GM12878 (cell line): Measurements from ENCODE around the gene OR6K6. TPM values are rescaled to one million over a fixed set of nuclear protein-coding genes. Genes with fewer than 3 reads are reported as not detected.

Experiments used
- ATAC-seq: fragments of 200-7000 bp; cut with Tn5 transposase; 3 replicates; pipeline ENCODE4 v1.9.1; 2020; ENCODE audit warnings: mild to moderate bottlenecking, moderate library complexity
- BruUV-seq: library from RNA; stranded (reverse); fragments of 400-500 nt; replicated peaks from 2 replicates; lab custom pipeline; 2021; lab: Mats Ljungman, UMichigan
- CTCF ChIA-PET: fragments of 300-600 bp; sonication (Branson Sonifier 250); formaldehyde crosslinking; extraction: SDS; loops from one replicate; lab custom pipeline; 2021; ENCODE audit warnings: inconsistent platforms; lab: Yijun Ruan, JAX
- POLR2A ChIA-PET: fragments of 350-600 bp; formaldehyde crosslinking; extraction: SDS; loops from one replicate; lab custom pipeline; 2021; ENCODE audit warnings: inconsistent platforms; lab: Charles Lee
- RAD21 ChIA-PET: fragments of 300-600 bp; sonication (Branson Sonifier 250); formaldehyde crosslinking; loops from one replicate; lab custom pipeline; 2023; ENCODE audit warnings: antibody characterized with exemption; ENCODE audit not compliant: unreplicated experiment; lab: Charles Lee
- SMC1A ChIA-PET: fragments of 300-600 bp; sonication (Branson Sonifier 250); formaldehyde crosslinking; loops from one replicate; lab custom pipeline; 2023; ENCODE audit not compliant: unreplicated experiment, uncharacterized antibody; lab: Charles Lee
- DNase-seq: peaks from one replicate; pipeline ENCODE4 v3.0.0-alpha.2; 2011; ENCODE audit warnings: low read depth, low spot score
- FAIRE-seq: peaks from 3 replicates; lab custom pipeline; 2011; peaks lifted over from hg19 to GRCh38; lab: Jason Lieb, UNC
- H2AFZ ChIP-seq: 2 replicates; pipeline ENCODE4 v1.6.0; 2011; ENCODE audit warnings: low read depth, low read length, control low read depth; ENCODE audit not compliant: control insufficient read depth
- H3K27ac ChIP-seq: 2 replicates; pipeline ENCODE4 v1.5.1; 2011; ENCODE audit warnings: control low read depth; ENCODE audit not compliant: control insufficient read depth, insufficient read depth
- H3K27me3 ChIP-seq, 2 experiments: replicated peaks in 1 of 2; 2 replicates each; pipeline versions ENCODE4 v1.6.0 to v1.6.1; 2011; ENCODE audit warnings: low read length in 1 of 2; ENCODE audit not compliant: control insufficient read depth in 2 of 2, insufficient read depth in 2 of 2
- H3K36me3 ChIP-seq, 2 experiments: 2 replicates each; pipeline ENCODE4 v1.5.1; 2011; ENCODE audit warnings: low read length in 1 of 2; ENCODE audit not compliant: control insufficient read depth in 2 of 2, insufficient read depth in 2 of 2
- H3K4me1 ChIP-seq: 2 replicates; pipeline ENCODE4 v1.6.1; 2011; ENCODE audit warnings: mild to moderate bottlenecking, low read length, moderate library complexity, mixed read lengths; ENCODE audit not compliant: control insufficient read depth, insufficient read depth
- H3K4me2 ChIP-seq: 2 replicates; pipeline ENCODE4 v1.6.0; 2011; ENCODE audit warnings: control low read depth; ENCODE audit not compliant: control insufficient read depth, insufficient read depth
- H3K4me3 ChIP-seq: fragments of 200-600 bp; sonication (generic); 2 replicates; pipeline ENCODE4 v1.5.1; 2016
- H3K79me2 ChIP-seq: 2 replicates; pipeline ENCODE4 v1.6.0; 2011; ENCODE audit warnings: low read length; ENCODE audit not compliant: control insufficient read depth, insufficient read depth
- H3K9ac ChIP-seq: 2 replicates; pipeline ENCODE4 v1.8.0; 2011; ENCODE audit warnings: low read length, control low read depth, mixed read lengths; ENCODE audit not compliant: control insufficient read depth, insufficient read depth
- H3K9me3 ChIP-seq: replicated peaks from 3 replicates; pipeline ENCODE4 v1.5.1; 2011; ENCODE audit warnings: mild to moderate bottlenecking, low read length; ENCODE audit not compliant: control insufficient read depth, insufficient read depth
- H4K20me1 ChIP-seq: 2 replicates; pipeline ENCODE4 v1.6.0; 2011; ENCODE audit not compliant: control insufficient read depth, insufficient read depth
- ATF3 ChIP-seq: IDR thresholded peaks from 2 replicates; pipeline ENCODE4 v1.6.1; 2011; ENCODE audit warnings: low read depth, mild to moderate bottlenecking, low read length, moderate library complexity, borderline replicate concordance; ENCODE audit errors: extremely low read depth
- ESRRA ChIP-seq: IDR thresholded peaks from 2 replicates; pipeline ENCODE4 v1.6.1; 2012; ENCODE audit warnings: mild to moderate bottlenecking, low read length, improper control_type of control experiment
- HDAC2 ChIP-seq: fragments of 200-600 bp; sonication (generic); IDR thresholded peaks from 2 replicates; pipeline ENCODE4 v1.6.1; 2017
- IKZF1 ChIP-seq: fragments of 450-650 bp; conservative IDR thresholded peaks from 2 replicates; pipeline ENCODE4 v1.6.1; 2017; ENCODE audit warnings: antibody characterized with exemption, mild to moderate bottlenecking
- MEF2A ChIP-seq: IDR thresholded peaks from 2 replicates; pipeline ENCODE4 v1.6.1; 2011; ENCODE audit warnings: low read depth, mild to moderate bottlenecking, low read length, moderate library complexity; ENCODE audit not compliant: insufficient read depth
- NKRF ChIP-seq: fragments of 450-650 bp; conservative IDR thresholded peaks from 2 replicates; pipeline ENCODE4 v1.6.1; 2017; ENCODE audit warnings: mild to moderate bottlenecking, moderate library complexity
- NRF1 ChIP-seq: conservative IDR thresholded peaks from 2 replicates; pipeline ENCODE4 v1.6.1; 2011; ENCODE audit warnings: mild to moderate bottlenecking, low read depth, low read length, improper control_type of control experiment
- PKNOX1 ChIP-seq: fragments of 450-650 bp; IDR thresholded peaks from 2 replicates; pipeline ENCODE4 v1.6.1; 2016; ENCODE audit warnings: mild to moderate bottlenecking
- POU2F2 ChIP-seq: IDR thresholded peaks from 3 replicates; pipeline ENCODE4 v1.6.1; 2011; ENCODE audit warnings: low read depth, mild to moderate bottlenecking, low read length, borderline replicate concordance
- STAT3 ChIP-seq: IDR thresholded peaks from 2 replicates; pipeline ENCODE4 v1.6.1; 2011; ENCODE audit warnings: low read depth, low read length, improper control_type of control experiment
- TAF1 ChIP-seq: IDR thresholded peaks from 2 replicates; pipeline ENCODE4 v1.6.1; 2011; ENCODE audit warnings: mild to moderate bottlenecking, low read depth, low read length, borderline replicate concordance
- ZNF384 ChIP-seq: IDR thresholded peaks from 2 replicates; pipeline ENCODE4 v1.6.1; 2012; ENCODE audit warnings: low read depth, mild to moderate bottlenecking, low read length, improper control_type of control experiment, borderline replicate concordance
- ZNF592 ChIP-seq: fragments of 450-650 bp; IDR thresholded peaks from 2 replicates; pipeline ENCODE4 v1.6.1; 2017; ENCODE audit warnings: mild to moderate bottlenecking, moderate library complexity
- ZNF622 ChIP-seq: fragments of 450-650 bp; IDR thresholded peaks from 2 replicates; pipeline ENCODE4 v1.6.1; 2017; ENCODE audit warnings: mild to moderate bottlenecking, inconsistent platforms
- ZSCAN29 ChIP-seq: fragments of 450-650 bp; IDR thresholded peaks from 2 replicates; pipeline ENCODE4 v1.6.1; 2017; ENCODE audit warnings: mild to moderate bottlenecking, moderate library complexity
- in situ Hi-C: fragments of 300-500 bp; cut with MboI; formaldehyde crosslinking; loops from 9 replicates; pipeline ENCODE4 v1.14.3; 2018; ENCODE audit warnings: mixed read lengths
- intact Hi-C: fragments of 100-400 bp; cut with micrococcal nuclease; formaldehyde crosslinking; loops from one replicate; pipeline ENCODE4 v1.14.2; 2022; ENCODE audit not compliant: unreplicated experiment
- polyA plus RNA-seq, 11 experiments: library from polyadenylated mRNA; depleted of rRNA in 4 of 11; unstranded in 6 of 11; stranded (reverse) in 5 of 11; fragments of >200 nt; fragmentation: Nextera tagmentation in 4 of 11; fragmentation: Illumina TruSeq in 1 of 11; extraction: Ambion mirVana in 4 of 11; extraction: Trizol in 1 of 11; gene quantifications; 1 replicate in 1 of 11; 2 replicates in 10 of 11; pipeline versions ENCODE4 v1.2.1 to v1.2.3, GENCODE V29; 2011 to 2016; ENCODE audit warnings: inconsistent platforms in 2 of 11, missing spikeins in 2 of 11, low read depth in 1 of 11
- total RNA-seq, 4 experiments: library from RNA; depleted of rRNA in 3 of 4; stranded (reverse); fragments of >200 nt in 3 of 4; fragmentation: Illumina TruSeq in 1 of 4; extraction: Trizol in 1 of 4; gene quantifications; 2 replicates each; pipeline versions ENCODE4 v1.2.1 to v1.2.3, GENCODE V29; 2013 to 2021

Gene OR6K6
- total and polyA plus RNA-seq, 10 of the 15 experiments (the other 5 are each of a cell fraction or from before 2014, with no cell fraction given) = not detected

GRCh38 chr1:158735848-158736247 lies 18.7 kb upstream of the OR6K6 start:
- no peaks in the 10 kb centered on the region for H4K20me1 ChIP-seq
- POLR2A ChIA-PET = no interaction called here
- H2AFZ ChIP-seq = no peak overlapping the region
- H3K9ac ChIP-seq = no peak overlapping the region
- no peak for TF ChIP-seq TAF1
- no peak for TF ChIP-seq ATF3
- TF ChIP-seq ZSCAN29 = no peak
- no peak for TF ChIP-seq STAT3
- TF ChIP-seq MEF2A = no peak
- no peak for TF ChIP-seq ESRRA
- no peak for TF ChIP-seq HDAC2
- no peak for TF ChIP-seq IKZF1
- no peak for TF ChIP-seq ZNF622
- TF ChIP-seq ZNF592 = no peak
- no peak for TF ChIP-seq NKRF
- no peak for TF ChIP-seq POU2F2
- TF ChIP-seq PKNOX1 = no peak
- TF ChIP-seq NRF1 = no peak
- no peak for TF ChIP-seq ZNF384
- intact Hi-C loops (no loop called here), in situ Hi-C loops (no loop called here)
- H3K27me3 ChIP-seq = no peaks in the 10 kb centered on the region
- RAD21 ChIA-PET = no interaction called here
- CTCF ChIA-PET = interaction anchor here (1.1 to 1.4 kb wide), 2 partner anchors 9 to 17 kb away, joined by 3 read pairs; no protein-coding TSS in a partner anchor
- H3K9me3 ChIP-seq = no peaks in the 10 kb centered on the region
- SMC1A ChIA-PET = no interaction called here
- no TSS peak for BruUV-seq
- H3K4me2 ChIP-seq = no peak overlapping the region
- H3K4me1 ChIP-seq = no peaks in the 10 kb centered on the region
- H3K79me2 ChIP-seq = no peaks in the 10 kb centered on the region
- FAIRE-seq = no peak
- H3K27ac ChIP-seq = no peak overlapping the region
- no peak overlapping the region for H3K4me3 ChIP-seq
- no peaks in the 10 kb centered on the region for H3K36me3 ChIP-seq
- no peak for DNase-seq
- no peak for ATAC-seq
